ENCODE results near the gene TMEM184A.

Gene TMEM184A

GRCh38 chr7:1567049-1567771, 11.2 kb upstream of the TMEM184A start:
- DNase-seq: no peak

- no peak for DNase-seq
Measured at GRCh38 chr7:1566687-1567048, 10.7 kb upstream of the TMEM184A start.

GRCh38 chr7:1564603-1565022, 8.6 kb upstream of the TMEM184A start:
- DNase-seq: no peak

GRCh38 chr7:1563981-1564602, 8.1 kb upstream of the TMEM184A start:
- DNase-seq: no peak

GRCh38 chr7:1562597-1563051, 6.6 kb upstream of the TMEM184A start:
- DNase-seq: no peak

GRCh38 chr7:1562116-1562515, 6.1 kb upstream of the TMEM184A start:
- no peak for DNase-seq

- no peak for DNase-seq
Measured at GRCh38 chr7:1561036-1561940, 5.3 kb upstream of the TMEM184A start.

- no peak for DNase-seq
Measured at GRCh38 chr7:1560620-1561031, 4.6 kb upstream of the TMEM184A start.

- no peak for DNase-seq
Measured at GRCh38 chr7:1559626-1560590, 3.9 kb upstream of the TMEM184A start.

GRCh38 chr7:1558841-1559625, 3.0 kb upstream of the TMEM184A start:
- DNase-seq: no peak

GRCh38 chr7:1558181-1558811, 2.3 kb upstream of the TMEM184A start:
- DNase-seq: no peak

- DNase-seq: no peak
Measured at GRCh38 chr7:1557771-1558170, 1.8 kb upstream of the TMEM184A start.

GRCh38 chr7:1557006-1557405, 1.0 kb upstream of the TMEM184A start:
- DNase-seq: no peak

- DNase-seq: peak; percentile 78
Measured at GRCh38 chr7:1555046-1555812, 776 bp downstream of the TMEM184A start.

GRCh38 chr7:1554333-1555045, 1.5 kb downstream of the TMEM184A start:
- no peak for DNase-seq

- no peak for DNase-seq
Measured at GRCh38 chr7:1553512-1554210, 2.3 kb downstream of the TMEM184A start.

- DNase-seq: no peak
Measured at GRCh38 chr7:1552200-1552599, 3.8 kb downstream of the TMEM184A start.

- DNase-seq: no peak
Measured at GRCh38 chr7:1550846-1551155, 5.2 kb downstream of the TMEM184A start.

Data from RPMI8226 (cell line).